ENCODE results near the gene GNAT1.

GRCh38 chr3:50202353-50203112 lies 11.1 kb downstream of the GNAT1 start:
- TF ChIP-seq CTCF (optimal IDR thresholded peaks at IDR 0.05 in 1 of 3, IDR thresholded peaks at IDR 0.05 in 1 of 3, conservative IDR thresholded peaks at IDR 0.05 in 1 of 3; ENCODE audit: extremely low read depth in 1 of 3, insufficient read depth in 2 of 3, low read length in 3 of 3) (no peak), EZH2 (IDR thresholded peaks at IDR 0.05; ENCODE audit: low read length) (no peak)
